Measurements from ENCODE around the gene GLE1.
"Not testable (repeated sequence)": the region's sequence is repeated elsewhere in the genome, so short reads cannot be mapped to it uniquely, and the experiment has no call there.

GLE1 gene

DNA sequence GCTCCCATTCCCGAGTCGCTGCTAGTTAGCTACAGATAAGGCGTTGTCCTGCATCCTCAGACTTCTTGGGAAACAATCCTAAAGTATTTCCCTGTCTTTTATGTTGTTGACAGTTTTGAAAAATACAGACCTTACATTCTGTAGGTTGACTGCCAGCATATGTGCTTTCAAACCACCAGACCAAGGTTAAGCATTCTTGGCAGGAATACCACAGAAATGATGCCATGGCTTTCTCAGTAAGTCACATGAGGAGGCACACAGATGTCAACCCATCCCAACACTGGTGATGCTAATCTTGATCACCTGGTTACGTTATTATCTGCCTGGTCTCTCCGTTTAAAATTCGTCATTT is 871 bp downstream of the GLE1 start:
- Histone ChIP-seq H3K9me2 (replicated peaks; ENCODE audit: control insufficient read depth, low read length) (no peaks in the 10 kb centered on the region), H3K9me3 (ENCODE audit: control insufficient read depth, insufficient read depth, low read length) (no peaks in the 10 kb centered on the region), H3K36me3 (ENCODE audit: control insufficient read depth, low read length) (peaks cover 38% of the 10 kb centered on the region), H3K79me2 (ENCODE audit: control insufficient read depth, low read length) (peaks cover 28% of the 10 kb centered on the region), H3K27me3 (ENCODE audit: control insufficient read depth, low read length) (no peaks in the 10 kb centered on the region), H3K27ac (ENCODE audit: low read depth, low read length) (no peak overlapping the region), H3K4me3 (ENCODE audit: low read length) (peak overlapping the region; percentile 94), H4K20me1 (ENCODE audit: control insufficient read depth, insufficient read depth, low read depth, low read length) (peaks cover 5% of the 10 kb centered on the region; the same call in 1 of the 2 replicates), H3K4me1 (ENCODE audit: control insufficient read depth, low read length) (peaks cover 18% of the 10 kb centered on the region), H3F3A (ENCODE audit: control insufficient read depth, insufficient read depth) (peaks cover 11% of the 10 kb centered on the region; the same call in 1 of the 2 replicates), H3K4me2 (ENCODE audit: low read length) (peak overlapping the region; percentile 87)
- TF ChIP-seq, protein P1, sequence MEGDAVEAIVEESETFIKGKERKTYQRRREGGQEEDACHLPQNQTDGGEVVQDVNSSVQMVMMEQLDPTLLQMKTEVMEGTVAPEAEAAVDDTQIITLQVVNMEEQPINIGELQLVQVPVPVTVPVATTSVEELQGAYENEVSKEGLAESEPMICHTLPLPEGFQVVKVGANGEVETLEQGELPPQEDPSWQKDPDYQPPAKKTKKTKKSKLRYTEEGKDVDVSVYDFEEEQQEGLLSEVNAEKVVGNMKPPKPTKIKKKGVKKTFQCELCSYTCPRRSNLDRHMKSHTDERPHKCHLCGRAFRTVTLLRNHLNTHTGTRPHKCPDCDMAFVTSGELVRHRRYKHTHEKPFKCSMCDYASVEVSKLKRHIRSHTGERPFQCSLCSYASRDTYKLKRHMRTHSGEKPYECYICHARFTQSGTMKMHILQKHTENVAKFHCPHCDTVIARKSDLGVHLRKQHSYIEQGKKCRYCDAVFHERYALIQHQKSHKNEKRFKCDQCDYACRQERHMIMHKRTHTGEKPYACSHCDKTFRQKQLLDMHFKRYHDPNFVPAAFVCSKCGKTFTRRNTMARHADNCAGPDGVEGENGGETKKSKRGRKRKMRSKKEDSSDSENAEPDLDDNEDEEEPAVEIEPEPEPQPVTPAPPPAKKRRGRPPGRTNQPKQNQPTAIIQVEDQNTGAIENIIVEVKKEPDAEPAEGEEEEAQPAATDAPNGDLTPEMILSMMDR (IDR thresholded peaks at IDR 0.05; ENCODE audit: low read depth, low read length, poor library complexity, severe bottlenecking) = no peak

DNA sequence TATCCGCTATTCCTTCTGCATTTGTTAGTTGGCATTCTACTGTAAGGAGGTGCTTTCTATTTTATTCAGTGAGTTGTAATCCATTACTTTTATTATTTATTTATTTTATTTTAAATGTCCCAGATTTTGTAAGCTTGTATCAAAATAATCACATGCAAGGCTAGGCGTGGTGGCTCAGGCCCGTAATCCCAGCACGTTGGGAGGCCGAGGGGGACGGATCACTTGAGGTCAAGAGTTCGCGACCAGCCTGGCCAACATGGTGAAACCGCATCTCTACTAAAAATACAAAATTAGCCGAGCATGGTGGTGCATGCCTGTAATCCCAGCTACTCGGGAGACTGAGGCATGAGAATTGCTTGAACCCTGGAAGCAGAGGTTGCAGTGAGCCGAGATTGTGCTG is 1.4 kb downstream of the GLE1 start:
- H3K27me3 ChIP-seq (ENCODE audit: control insufficient read depth, low read length); H4K20me1 ChIP-seq (ENCODE audit: control insufficient read depth, insufficient read depth, low read depth, low read length); H3K9me3 ChIP-seq (ENCODE audit: control insufficient read depth, insufficient read depth, low read length); H3K9me2 ChIP-seq (replicated peaks; ENCODE audit: control insufficient read depth, low read length); H3K27ac ChIP-seq (ENCODE audit: low read depth, low read length): not testable (repeated sequence)
- Histone ChIP-seq H3K4me3 (ENCODE audit: low read length) (peak overlapping the region; percentile 94), H3F3A (ENCODE audit: control insufficient read depth, insufficient read depth) (peaks cover 10% of the 10 kb centered on the region; the same call in 1 of the 2 replicates), H3K36me3 (ENCODE audit: control insufficient read depth, low read length) (peaks cover 33% of the 10 kb centered on the region), H3K4me2 (ENCODE audit: low read length) (peak overlapping the region; percentile 87), H3K4me1 (ENCODE audit: control insufficient read depth, low read length) (peaks cover 18% of the 10 kb centered on the region), H3K79me2 (ENCODE audit: control insufficient read depth, low read length) (peaks cover 28% of the 10 kb centered on the region)

DNA sequence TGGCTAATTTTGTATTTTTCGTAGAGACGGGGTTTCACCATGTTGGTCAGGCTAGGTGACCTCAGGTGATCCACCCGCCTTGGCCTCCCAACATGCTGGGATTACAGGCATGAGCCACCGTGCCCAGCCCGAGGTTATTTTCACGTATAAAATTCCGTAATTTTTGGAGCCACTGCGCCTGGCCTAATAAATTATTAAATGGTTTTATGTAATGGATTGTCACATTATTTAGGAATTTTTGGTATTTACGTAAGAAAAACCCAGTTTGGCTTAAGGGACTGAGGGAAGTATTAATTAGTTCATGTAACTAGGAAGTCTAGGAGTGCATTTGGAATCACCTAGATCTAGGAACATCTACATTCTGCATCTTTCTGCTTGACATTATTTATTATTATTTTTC is 8.3 kb downstream of the GLE1 start:
- no peaks in the 10 kb centered on the region for H3K27me3 ChIP-seq (ENCODE audit: control insufficient read depth, low read length)
- H3F3A ChIP-seq (ENCODE audit: control insufficient read depth, insufficient read depth) = no peaks in the 10 kb centered on the region
- no peaks in the 10 kb centered on the region for H3K9me3 ChIP-seq (ENCODE audit: control insufficient read depth, insufficient read depth, low read length)
- H4K20me1 ChIP-seq (ENCODE audit: control insufficient read depth, insufficient read depth, low read depth, low read length) = no peaks in the 10 kb centered on the region
- H3K79me2 ChIP-seq (ENCODE audit: control insufficient read depth, low read length) = peaks cover 9% of the 10 kb centered on the region
- no peak for TF ChIP-seq EZH2phosphoT487 (IDR thresholded peaks at IDR 0.05; ENCODE audit: borderline replicate concordance, low read length)
- TF ChIP-seq, protein P1 (IDR thresholded peaks at IDR 0.05; ENCODE audit: low read depth, low read length, poor library complexity, severe bottlenecking) = no peak
- H3K4me2 ChIP-seq (ENCODE audit: low read length) = no peak overlapping the region
- peaks cover 4% of the 10 kb centered on the region; the same call in 1 of the 2 replicates for H3K4me1 ChIP-seq (ENCODE audit: control insufficient read depth, low read length)
- no peak overlapping the region for H3K4me3 ChIP-seq (ENCODE audit: low read length)
- H3K27ac ChIP-seq (ENCODE audit: low read depth, low read length) = no peak overlapping the region
- no peaks in the 10 kb centered on the region for H3K9me2 ChIP-seq (replicated peaks; ENCODE audit: control insufficient read depth, low read length)
- H3K36me3 ChIP-seq (ENCODE audit: control insufficient read depth, low read length) = peaks cover 57% of the 10 kb centered on the region

DNA sequence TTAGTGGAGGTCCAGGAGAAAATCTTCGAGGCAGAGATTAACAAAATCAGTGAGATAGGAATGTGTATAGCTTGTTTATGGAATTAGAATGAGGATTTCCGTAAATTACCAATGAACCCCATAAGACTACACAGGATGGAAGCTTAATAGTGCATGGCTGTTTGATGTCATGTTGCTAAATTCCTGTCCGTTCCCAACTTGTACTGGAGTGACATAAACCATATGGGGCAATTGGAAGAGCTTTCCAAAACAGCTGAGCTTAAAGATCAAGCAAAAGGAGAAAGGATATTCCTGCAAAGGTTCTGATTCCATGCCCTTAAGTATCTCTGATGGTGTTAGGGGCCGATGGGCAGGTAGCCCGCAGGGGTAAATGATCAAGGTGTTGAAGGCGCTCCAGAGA is 17.4 kb downstream of the GLE1 start:
- Histone ChIP-seq H3K9me3 (ENCODE audit: control insufficient read depth, insufficient read depth, low read length) (no peaks in the 10 kb centered on the region), H3K27me3 (ENCODE audit: control insufficient read depth, low read length) (no peaks in the 10 kb centered on the region), H4K20me1 (ENCODE audit: control insufficient read depth, insufficient read depth, low read depth, low read length) (no peaks in the 10 kb centered on the region)

More for the DNA sequence above, 17.4 kb downstream of the GLE1 start:
- Histone ChIP-seq H3K36me3 (ENCODE audit: control insufficient read depth, low read length) (peaks cover 59% of the 10 kb centered on the region), H3K79me2 (ENCODE audit: control insufficient read depth, low read length) (no peaks in the 10 kb centered on the region), H3K4me2 (ENCODE audit: low read length) (no peak overlapping the region), H3K4me1 (ENCODE audit: control insufficient read depth, low read length) (no peaks in the 10 kb centered on the region), H3F3A (ENCODE audit: control insufficient read depth, insufficient read depth) (no peaks in the 10 kb centered on the region), H3K4me3 (ENCODE audit: low read length) (no peak overlapping the region), H3K9me2 (replicated peaks; ENCODE audit: control insufficient read depth, low read length) (no peaks in the 10 kb centered on the region), H3K27ac (ENCODE audit: low read depth, low read length) (no peak overlapping the region)
- no peak for TF ChIP-seq EZH2phosphoT487 (IDR thresholded peaks at IDR 0.05; ENCODE audit: borderline replicate concordance, low read length)
- TF ChIP-seq, protein P1 (IDR thresholded peaks at IDR 0.05; ENCODE audit: low read depth, low read length, poor library complexity, severe bottlenecking) = no peak
